ENCODE measurements around the gene ATP11A. TPM values are rescaled to one million over a fixed set of nuclear protein-coding genes. Genes with fewer than 3 reads are reported as not detected.

Gene ATP11A
- total and polyA plus RNA-seq, 2 donors (not counting 3 experiments of a cell fraction or from before 2014, with no cell fraction given) = 16.5 to 88.1 TPM

GRCh38 chr13:112679932-112680677 is 9.7 kb upstream of the ATP11A start:
- FAIRE-seq = no peak

More at GRCh38 chr13:112679932-112680677, 9.7 kb upstream of the ATP11A start:
- Histone ChIP-seq H3K9ac (replicated peaks; ENCODE audit: extremely low read depth, insufficient read depth, low read length) (no peak overlapping the region), H2AFZ (ENCODE audit: low read depth, low read length) (no peak overlapping the region), H3K36me3 (ENCODE audit: control insufficient read depth in 2 of 2, extremely low read depth in 1 of 2, insufficient read depth in 2 of 2, low read length in 2 of 2) (no peaks in the 10 kb centered on the region), H3K4me2 (ENCODE audit: insufficient read depth, low read length) (no peak overlapping the region), H3K79me2 (ENCODE audit: control insufficient read depth, insufficient read depth, low read length) (no peaks in the 10 kb centered on the region), H3K4me1 (ENCODE audit: control insufficient read depth, extremely low read depth, insufficient read depth, low read length) (no peaks in the 10 kb centered on the region), H3K27me3 (ENCODE audit: control insufficient read depth in 2 of 2, insufficient read depth in 2 of 2, low read length in 2 of 2) (peaks cover 0 to 11% of the 10 kb centered on the region in 2 experiments), H3K9me3 (replicated peaks; ENCODE audit: control insufficient read depth, insufficient read depth, low read length) (no peaks in the 10 kb centered on the region), H3K9me1 (replicated peaks; ENCODE audit: control insufficient read depth, extremely low read depth, insufficient read depth, low read length) (no peaks in the 10 kb centered on the region), H4K20me1 (replicated peaks; ENCODE audit: control insufficient read depth, extremely low read depth, insufficient read depth, low read length) (no peaks in the 10 kb centered on the region), H3K4me3 (replicated peaks in 1 of 3; ENCODE audit: insufficient read depth in 1 of 3, low read depth in 1 of 3, low read length in 3 of 3) (no peak overlapping the region), H3K27ac (ENCODE audit: insufficient read depth, low read depth, low read length) (no peak overlapping the region)
- CTCF ChIA-PET = no interaction called here
- BruUV-seq (replicated peaks) = no TSS peak
- dilution Hi-C loops (cut with MboI; ENCODE audit: extremely low pct_ligation_motif_present, low sequenced_read_pairs) = no loop called here
- intact Hi-C loops (cut with micrococcal nuclease) = no loop called here
- POLR2A ChIA-PET = no interaction called here
- no peak for DNase-seq (ENCODE audit: low read depth, low spot score)
- TF ChIP-seq JUN (IDR thresholded peaks at IDR 0.05; ENCODE audit: borderline replicate concordance, insufficient read depth, insufficient read length, low read depth) = no peak
- TF ChIP-seq EZH2 (IDR thresholded peaks at IDR 0.05; ENCODE audit: borderline replicate concordance, low read depth, low read length, severe bottlenecking) = no peak
- no peak for TF ChIP-seq FOS (IDR thresholded peaks at IDR 0.05; ENCODE audit: borderline replicate concordance, insufficient read depth, low read length)
- no peak for TF ChIP-seq GATA2 (IDR thresholded peaks at IDR 0.05; ENCODE audit: insufficient read depth, insufficient read length, low read depth, low read length)
- TF ChIP-seq, protein P1, sequence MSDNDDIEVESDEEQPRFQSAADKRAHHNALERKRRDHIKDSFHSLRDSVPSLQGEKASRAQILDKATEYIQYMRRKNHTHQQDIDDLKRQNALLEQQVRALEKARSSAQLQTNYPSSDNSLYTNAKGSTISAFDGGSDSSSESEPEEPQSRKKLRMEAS (IDR thresholded peaks at IDR 0.05; ENCODE audit: insufficient read depth, insufficient read length) = no peak
- TF ChIP-seq CTCF (IDR thresholded peaks at IDR 0.05; ENCODE audit: extremely low read depth in 1 of 2, insufficient read depth in 1 of 2, low read depth in 1 of 2, low read length in 2 of 2) = no peak
- no peak for TF ChIP-seq POLR2AphosphoS5 (IDR thresholded peaks at IDR 0.05; ENCODE audit: insufficient read depth, low read depth, low read length)

Measured in endothelial cell of umbilical vein (primary cell).